Nephron (organoid): ENCODE data around the gene RNF223.

Experiments
- H3K27ac Mint-ChIP-seq, 3 experiments: 2 replicates each; pipeline ENCODE4 v1.8.0; 2020; ENCODE audit warnings: mixed read lengths in 3 of 3, mild to moderate bottlenecking in 2 of 3, moderate library complexity in 1 of 3
- H3K27me3 Mint-ChIP-seq: 2 replicates; pipeline ENCODE4 v1.8.0; 2021; ENCODE audit warnings: low read depth, mild to moderate bottlenecking, moderate library complexity, mixed read lengths
- H3K36me3 Mint-ChIP-seq: 2 replicates; pipeline ENCODE4 v1.8.0; 2020; ENCODE audit warnings: low read depth, mixed read lengths
- H3K4me1 Mint-ChIP-seq: 2 replicates; pipeline ENCODE4 v1.8.0; 2020; ENCODE audit warnings: mixed read lengths
- H3K4me3 Mint-ChIP-seq, 3 experiments: 2 replicates each; pipeline ENCODE4 v1.8.0; 2020; ENCODE audit warnings: mild to moderate bottlenecking in 3 of 3, mixed read lengths in 3 of 3, moderate library complexity in 2 of 3
- H3K9me3 Mint-ChIP-seq: 2 replicates; pipeline ENCODE4 v1.8.0; 2020; ENCODE audit warnings: mixed read lengths
- CTCF ChIP-seq, 3 experiments: fragments of 200-600 bp; sonication (generic); IDR thresholded peaks; one replicate each; pipeline ENCODE4 v1.5.0; 2021; ENCODE audit warnings: antibody characterized with exemption in 3 of 3; ENCODE audit not compliant: unreplicated experiment in 3 of 3

The RNF223 gene

GRCh38 chr1:1044455-1045078 lies 29.5 kb downstream of the RNF223 start:
- no peak for TF ChIP-seq CTCF (IDR thresholded peaks at IDR 0.05; ENCODE audit: unreplicated experiment in 3 of 3)
- Mint-ChIP-seq H3K36me3 (peaks cover 14% of the 10 kb centered on the region), H3K9me3 (no peaks in the 10 kb centered on the region), H3K4me1 (peaks cover 3% of the 10 kb centered on the region), H3K27me3 (peaks cover 4% of the 10 kb centered on the region), H3K4me3 (no peak overlapping the region), H3K27ac (no peak overlapping the region)

GRCh38 chr1:1043921-1044320 lies 30.2 kb downstream of the RNF223 start:
- Mint-ChIP-seq H3K27me3 (peaks cover 11% of the 10 kb centered on the region), H3K9me3 (no peaks in the 10 kb centered on the region), H3K4me3 (no peak overlapping the region), H3K4me1 (peaks cover 6% of the 10 kb centered on the region), H3K36me3 (peaks cover 14% of the 10 kb centered on the region), H3K27ac (no peak overlapping the region)
- no peak for TF ChIP-seq CTCF (IDR thresholded peaks at IDR 0.05; ENCODE audit: unreplicated experiment in 3 of 3)

- no peak overlapping the region for H3K4me3 Mint-ChIP-seq
Observed at GRCh38 chr1:1043411-1043810, 30.7 kb downstream of the RNF223 start.

GRCh38 chr1:1042835-1043234 lies 31.3 kb downstream of the RNF223 start:
- peaks cover 6% of the 10 kb centered on the region for H3K4me1 Mint-ChIP-seq

More at GRCh38 chr1:1043411-1043810, 30.7 kb downstream of the RNF223 start:
- Mint-ChIP-seq H3K27me3 (peaks cover 14% of the 10 kb centered on the region), H3K4me1 (peaks cover 6% of the 10 kb centered on the region), H3K36me3 (peaks cover 18% of the 10 kb centered on the region), H3K27ac (no peak overlapping the region), H3K9me3 (no peaks in the 10 kb centered on the region)
- TF ChIP-seq CTCF (IDR thresholded peaks at IDR 0.05; ENCODE audit: unreplicated experiment in 3 of 3), result no peak

GRCh38 chr1:1041873-1042272 lies 32.2 kb downstream of the RNF223 start:
- Mint-ChIP-seq H3K36me3 (peaks cover 14% of the 10 kb centered on the region), H3K27ac (no peak overlapping the region), H3K4me3 (no peak overlapping the region), H3K4me1 (peaks cover 6% of the 10 kb centered on the region), H3K27me3 (peaks cover 23% of the 10 kb centered on the region), H3K9me3 (no peaks in the 10 kb centered on the region)
- no peak for TF ChIP-seq CTCF (IDR thresholded peaks at IDR 0.05; ENCODE audit: unreplicated experiment in 3 of 3)

More at GRCh38 chr1:1042835-1043234, 31.3 kb downstream of the RNF223 start:
- no peak for TF ChIP-seq CTCF (IDR thresholded peaks at IDR 0.05; ENCODE audit: unreplicated experiment in 3 of 3)
- H3K36me3 Mint-ChIP-seq, result peaks cover 18% of the 10 kb centered on the region
- H3K9me3 Mint-ChIP-seq, result no peaks in the 10 kb centered on the region
- peaks cover 18% of the 10 kb centered on the region for H3K27me3 Mint-ChIP-seq
- no peak overlapping the region for H3K27ac Mint-ChIP-seq
- H3K4me3 Mint-ChIP-seq, result no peak overlapping the region

GRCh38 chr1:1041092-1041523 lies 33.0 kb downstream of the RNF223 start:
- Mint-ChIP-seq H3K27me3 (peaks cover 23% of the 10 kb centered on the region), H3K4me1 (peaks cover 6% of the 10 kb centered on the region), H3K4me3 (no peak overlapping the region), H3K27ac (no peak overlapping the region), H3K9me3 (no peaks in the 10 kb centered on the region), H3K36me3 (peaks cover 15% of the 10 kb centered on the region)
- TF ChIP-seq CTCF (IDR thresholded peaks at IDR 0.05; ENCODE audit: unreplicated experiment in 3 of 3), result no peak
